ENCODE results near the gene CST9. TPM values are rescaled to one million over a fixed set of nuclear protein-coding genes. Genes with fewer than 3 reads are reported as not detected.

Gene CST9
- total and polyA plus RNA-seq, 2 of the 13 experiments (the other 11 are each of a cell fraction or from before 2014, with no cell fraction given): 0.07 TPM; not detected in 1

DNA sequence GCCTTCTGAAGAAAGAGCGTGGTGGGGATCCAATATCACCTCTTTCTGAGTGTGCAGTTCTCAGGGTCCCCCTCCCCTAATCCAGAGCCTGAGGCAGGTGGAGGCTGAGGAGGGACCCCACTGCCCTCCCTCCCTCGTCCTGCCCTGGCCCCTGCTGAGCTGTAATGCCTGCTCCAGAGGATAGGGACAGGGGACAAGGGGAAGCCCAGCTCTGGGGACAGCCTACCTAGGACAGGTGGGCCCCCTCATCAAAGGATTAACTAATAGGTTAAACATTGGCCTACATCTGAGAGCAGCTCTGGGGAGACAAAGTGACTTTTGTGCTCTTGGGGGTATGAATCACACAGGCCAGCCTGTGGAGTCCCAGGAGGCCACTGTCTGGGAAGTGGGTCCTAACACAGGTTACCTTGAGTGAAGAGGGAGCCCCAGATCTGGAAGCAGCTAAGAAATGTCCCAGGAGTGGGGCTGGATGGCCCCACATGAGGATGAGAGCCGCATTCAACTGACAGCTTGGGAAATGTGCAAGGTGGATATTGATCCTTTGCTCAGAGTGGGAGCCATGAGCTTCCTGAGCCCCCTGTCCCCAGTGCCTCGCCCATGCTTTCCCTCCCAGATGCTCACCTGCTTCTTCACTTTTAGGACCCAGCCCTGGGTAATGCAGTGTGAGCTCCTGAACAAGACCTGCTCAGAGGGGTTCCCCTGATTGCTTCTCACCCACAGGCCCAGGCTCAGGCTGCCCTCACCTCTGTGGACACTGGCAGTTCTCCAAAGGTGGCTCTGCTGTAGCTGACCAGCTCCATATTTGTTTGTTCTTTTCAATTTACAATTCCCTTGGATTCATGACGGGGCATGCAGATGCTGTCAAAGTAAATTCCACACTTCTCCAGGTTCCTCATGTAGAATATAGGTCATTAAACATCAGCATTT is 19.6 kb downstream of the CST9 start (continued):
- TF ChIP-seq, protein P1, sequence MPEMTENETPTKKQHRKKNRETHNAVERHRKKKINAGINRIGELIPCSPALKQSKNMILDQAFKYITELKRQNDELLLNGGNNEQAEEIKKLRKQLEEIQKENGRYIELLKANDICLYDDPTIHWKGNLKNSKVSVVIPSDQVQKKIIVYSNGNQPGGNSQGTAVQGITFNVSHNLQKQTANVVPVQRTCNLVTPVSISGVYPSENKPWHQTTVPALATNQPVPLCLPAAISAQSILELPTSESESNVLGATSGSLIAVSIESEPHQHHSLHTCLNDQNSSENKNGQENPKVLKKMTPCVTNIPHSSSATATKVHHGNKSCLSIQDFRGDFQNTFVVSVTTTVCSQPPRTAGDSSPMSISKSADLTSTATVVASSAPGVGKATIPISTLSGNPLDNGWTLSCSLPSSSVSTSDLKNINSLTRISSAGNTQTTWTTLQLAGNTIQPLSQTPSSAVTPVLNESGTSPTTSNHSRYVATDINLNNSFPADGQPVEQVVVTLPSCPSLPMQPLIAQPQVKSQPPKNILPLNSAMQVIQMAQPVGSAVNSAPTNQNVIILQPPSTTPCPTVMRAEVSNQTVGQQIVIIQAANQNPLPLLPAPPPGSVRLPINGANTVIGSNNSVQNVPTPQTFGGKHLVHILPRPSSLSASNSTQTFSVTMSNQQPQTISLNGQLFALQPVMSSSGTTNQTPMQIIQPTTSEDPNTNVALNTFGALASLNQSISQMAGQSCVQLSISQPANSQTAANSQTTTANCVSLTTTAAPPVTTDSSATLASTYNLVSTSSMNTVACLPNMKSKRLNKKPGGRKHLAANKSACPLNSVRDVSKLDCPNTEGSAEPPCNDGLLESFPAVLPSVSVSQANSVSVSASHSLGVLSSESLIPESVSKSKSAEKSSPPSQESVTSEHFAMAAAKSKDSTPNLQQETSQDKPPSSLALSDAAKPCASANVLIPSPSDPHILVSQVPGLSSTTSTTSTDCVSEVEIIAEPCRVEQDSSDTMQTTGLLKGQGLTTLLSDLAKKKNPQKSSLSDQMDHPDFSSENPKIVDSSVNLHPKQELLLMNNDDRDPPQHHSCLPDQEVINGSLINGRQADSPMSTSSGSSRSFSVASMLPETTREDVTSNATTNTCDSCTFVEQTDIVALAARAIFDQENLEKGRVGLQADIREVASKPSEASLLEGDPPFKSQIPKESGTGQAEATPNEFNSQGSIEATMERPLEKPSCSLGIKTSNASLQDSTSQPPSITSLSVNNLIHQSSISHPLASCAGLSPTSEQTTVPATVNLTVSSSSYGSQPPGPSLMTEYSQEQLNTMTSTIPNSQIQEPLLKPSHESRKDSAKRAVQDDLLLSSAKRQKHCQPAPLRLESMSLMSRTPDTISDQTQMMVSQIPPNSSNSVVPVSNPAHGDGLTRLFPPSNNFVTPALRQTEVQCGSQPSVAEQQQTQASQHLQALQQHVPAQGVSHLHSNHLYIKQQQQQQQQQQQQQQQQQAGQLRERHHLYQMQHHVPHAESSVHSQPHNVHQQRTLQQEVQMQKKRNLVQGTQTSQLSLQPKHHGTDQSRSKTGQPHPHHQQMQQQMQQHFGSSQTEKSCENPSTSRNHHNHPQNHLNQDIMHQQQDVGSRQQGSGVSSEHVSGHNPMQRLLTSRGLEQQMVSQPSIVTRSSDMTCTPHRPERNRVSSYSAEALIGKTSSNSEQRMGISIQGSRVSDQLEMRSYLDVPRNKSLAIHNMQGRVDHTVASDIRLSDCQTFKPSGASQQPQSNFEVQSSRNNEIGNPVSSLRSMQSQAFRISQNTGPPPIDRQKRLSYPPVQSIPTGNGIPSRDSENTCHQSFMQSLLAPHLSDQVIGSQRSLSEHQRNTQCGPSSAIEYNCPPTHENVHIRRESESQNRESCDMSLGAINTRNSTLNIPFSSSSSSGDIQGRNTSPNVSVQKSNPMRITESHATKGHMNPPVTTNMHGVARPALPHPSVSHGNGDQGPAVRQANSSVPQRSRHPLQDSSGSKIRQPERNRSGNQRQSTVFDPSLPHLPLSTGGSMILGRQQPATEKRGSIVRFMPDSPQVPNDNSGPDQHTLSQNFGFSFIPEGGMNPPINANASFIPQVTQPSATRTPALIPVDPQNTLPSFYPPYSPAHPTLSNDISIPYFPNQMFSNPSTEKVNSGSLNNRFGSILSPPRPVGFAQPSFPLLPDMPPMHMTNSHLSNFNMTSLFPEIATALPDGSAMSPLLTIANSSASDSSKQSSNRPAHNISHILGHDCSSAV (CRISPR knock-in tag; IDR thresholded peaks at IDR 0.05; ENCODE audit: borderline replicate concordance): no peak
- TF ChIP-seq ZNF253 (CRISPR knock-in tag; IDR thresholded peaks at IDR 0.05; ENCODE audit: borderline replicate concordance): peak; percentile 41; the same call in 1 of the 2 replicates
- TF ChIP-seq JARID2 (CRISPR knock-in tag; IDR thresholded peaks at IDR 0.05; ENCODE audit: insufficient replicate concordance): no peak
- TF ChIP-seq ATRX (CRISPR knock-in tag; IDR thresholded peaks at IDR 0.05; ENCODE audit: borderline replicate concordance): no peak
- no peak for TF ChIP-seq ZNF883 (CRISPR knock-in tag; IDR thresholded peaks at IDR 0.05; ENCODE audit: not compliant biosample characterization)
- peak; percentile 6; the same call in 1 of the 2 replicates for TF ChIP-seq ZNF136 (CRISPR knock-in tag; IDR thresholded peaks at IDR 0.05; ENCODE audit: low read depth)
- TF ChIP-seq REL (CRISPR knock-in tag; conservative IDR thresholded peaks at IDR 0.05): no peak
- TF ChIP-seq, protein P2, sequence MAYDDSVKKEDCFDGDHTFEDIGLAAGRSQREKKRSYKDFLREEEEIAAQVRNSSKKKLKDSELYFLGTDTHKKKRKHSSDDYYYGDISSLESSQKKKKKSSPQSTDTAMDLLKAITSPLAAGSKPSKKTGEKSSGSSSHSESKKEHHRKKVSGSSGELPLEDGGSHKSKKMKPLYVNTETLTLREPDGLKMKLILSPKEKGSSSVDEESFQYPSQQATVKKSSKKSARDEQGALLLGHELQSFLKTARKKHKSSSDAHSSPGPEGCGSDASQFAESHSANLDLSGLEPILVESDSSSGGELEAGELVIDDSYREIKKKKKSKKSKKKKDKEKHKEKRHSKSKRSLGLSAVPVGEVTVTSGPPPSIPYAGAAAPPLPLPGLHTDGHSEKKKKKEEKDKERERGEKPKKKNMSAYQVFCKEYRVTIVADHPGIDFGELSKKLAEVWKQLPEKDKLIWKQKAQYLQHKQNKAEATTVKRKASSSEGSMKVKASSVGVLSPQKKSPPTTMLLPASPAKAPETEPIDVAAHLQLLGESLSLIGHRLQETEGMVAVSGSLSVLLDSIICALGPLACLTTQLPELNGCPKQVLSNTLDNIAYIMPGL (CRISPR knock-in tag; IDR thresholded peaks at IDR 0.05; ENCODE audit: borderline replicate concordance in 1 of 2, low read depth in 1 of 2): peak in 1 of 2 experiments; percentile 1; a peak in 2 of 4 replicates
- no peak for TF ChIP-seq ZNF282 (IDR thresholded peaks at IDR 0.05; ENCODE audit: partially characterized antibody)
- no peak for TF ChIP-seq MZF1 (CRISPR knock-in tag; IDR thresholded peaks at IDR 0.05; ENCODE audit: borderline replicate concordance)
- TF ChIP-seq RNF2 (conservative IDR thresholded peaks at IDR 0.05; ENCODE audit: low read depth): no peak; the same call in 1 of the 2 replicates
- TF ChIP-seq, protein P3, sequence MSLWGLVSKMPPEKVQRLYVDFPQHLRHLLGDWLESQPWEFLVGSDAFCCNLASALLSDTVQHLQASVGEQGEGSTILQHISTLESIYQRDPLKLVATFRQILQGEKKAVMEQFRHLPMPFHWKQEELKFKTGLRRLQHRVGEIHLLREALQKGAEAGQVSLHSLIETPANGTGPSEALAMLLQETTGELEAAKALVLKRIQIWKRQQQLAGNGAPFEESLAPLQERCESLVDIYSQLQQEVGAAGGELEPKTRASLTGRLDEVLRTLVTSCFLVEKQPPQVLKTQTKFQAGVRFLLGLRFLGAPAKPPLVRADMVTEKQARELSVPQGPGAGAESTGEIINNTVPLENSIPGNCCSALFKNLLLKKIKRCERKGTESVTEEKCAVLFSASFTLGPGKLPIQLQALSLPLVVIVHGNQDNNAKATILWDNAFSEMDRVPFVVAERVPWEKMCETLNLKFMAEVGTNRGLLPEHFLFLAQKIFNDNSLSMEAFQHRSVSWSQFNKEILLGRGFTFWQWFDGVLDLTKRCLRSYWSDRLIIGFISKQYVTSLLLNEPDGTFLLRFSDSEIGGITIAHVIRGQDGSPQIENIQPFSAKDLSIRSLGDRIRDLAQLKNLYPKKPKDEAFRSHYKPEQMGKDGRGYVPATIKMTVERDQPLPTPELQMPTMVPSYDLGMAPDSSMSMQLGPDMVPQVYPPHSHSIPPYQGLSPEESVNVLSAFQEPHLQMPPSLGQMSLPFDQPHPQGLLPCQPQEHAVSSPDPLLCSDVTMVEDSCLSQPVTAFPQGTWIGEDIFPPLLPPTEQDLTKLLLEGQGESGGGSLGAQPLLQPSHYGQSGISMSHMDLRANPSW (CRISPR knock-in tag; IDR thresholded peaks at IDR 0.05; ENCODE audit: borderline replicate concordance): peak; percentile 63; the same call in 1 of the 2 replicates

Data from HepG2 (cell line).